K562 (cell line): ENCODE data around the gene PLXND1. TPM values are rescaled to one million over a fixed set of nuclear protein-coding genes. Genes with fewer than 3 reads are reported as not detected.

ENCODE experiments used
- CBFA2T3 ChIP-seq: fragments of 450-650 bp; IDR thresholded peaks from 2 replicates; pipeline ENCODE4 v1.6.1; 2017
- CEBPB ChIP-seq: fragments of 450-650 bp; IDR thresholded peaks from 2 replicates; pipeline ENCODE4 v1.6.1; 2016; ENCODE audit warnings: missing genetic modification characterization, missing compliant biosample characterization
- CHD2 ChIP-seq: IDR thresholded peaks from 2 replicates; pipeline ENCODE4 v1.6.1; 2011; ENCODE audit warnings: low read depth, low read length
- ELF2 ChIP-seq: fragments of 250-450 bp; sonication (Bioruptor Pico); IDR thresholded peaks from 2 replicates; pipeline ENCODE4 v1.5.0; 2021; ENCODE audit warnings: mild to moderate bottlenecking
- ETV6 ChIP-seq, 3 experiments: fragments of 150-350 bp in 1 of 3; sonication (generic) in 1 of 3; formaldehyde crosslinking in 1 of 3; IDR thresholded peaks; 2 replicates each; pipeline versions ENCODE4 v1.6.1 to v1.8.0; 2014 to 2022; ENCODE audit warnings: borderline replicate concordance in 2 of 3, low read depth in 2 of 3, antibody characterized with exemption in 1 of 3, low read length in 1 of 3, mild to moderate bottlenecking in 1 of 3, missing genetic modification reagents in 1 of 3
- FIP1L1 ChIP-seq: fragments of 200-400 bp; formaldehyde crosslinking; IDR thresholded peaks from 2 replicates; pipeline ENCODE4 v1.6.1; 2018; ENCODE audit warnings: mild to moderate bottlenecking, low read depth, low read length; ENCODE audit not compliant: poor library complexity, severe bottlenecking
- ILK ChIP-seq: fragments of 450-650 bp; IDR thresholded peaks from 2 replicates; pipeline ENCODE4 v1.6.1; 2016; ENCODE audit warnings: missing genetic modification characterization, low read depth, mild to moderate bottlenecking, missing compliant biosample characterization, moderate library complexity, borderline replicate concordance
- JUNB ChIP-seq: fragments of 450-650 bp; formaldehyde crosslinking; conservative IDR thresholded peaks from 2 replicates; pipeline ENCODE4 v1.4.0; 2020; ENCODE audit warnings: mild to moderate bottlenecking
- PTTG1 ChIP-seq: fragments of 450-650 bp; IDR thresholded peaks from 2 replicates; pipeline ENCODE4 v1.6.1; 2016; ENCODE audit warnings: low read depth, mild to moderate bottlenecking, missing genetic modification characterization, missing compliant biosample characterization
- ZFP36 ChIP-seq: fragments of 150-350 bp; IDR thresholded peaks from 2 replicates; pipeline ENCODE4 v1.6.1; 2018; ENCODE audit warnings: low read length, low read depth; ENCODE audit not compliant: partially characterized antibody
- ZNF133 ChIP-seq: fragments of 250-450 bp; sonication (Bioruptor Pico); IDR thresholded peaks from 2 replicates; pipeline ENCODE4 v1.4.0; 2020; ENCODE audit warnings: mild to moderate bottlenecking
- ZNF3 ChIP-seq: fragments of 250-450 bp; sonication (Bioruptor Pico); IDR thresholded peaks from 2 replicates; pipeline ENCODE4 v1.5.0; 2021; ENCODE audit warnings: mild to moderate bottlenecking, moderate library complexity
- ZNF696 ChIP-seq: fragments of 250-450 bp; sonication (Bioruptor Pico); conservative IDR thresholded peaks from 2 replicates; pipeline ENCODE4 v1.4.0; 2020; ENCODE audit warnings: mild to moderate bottlenecking, moderate library complexity
- ZNF830 ChIP-seq: fragments of 250-450 bp; sonication (Bioruptor Pico); IDR thresholded peaks from 2 replicates; pipeline ENCODE4 v1.5.0; 2021; ENCODE audit warnings: mild to moderate bottlenecking
- polyA plus RNA-seq, 8 experiments: library from polyadenylated mRNA; depleted of rRNA in 4 of 8; stranded (reverse) in 5 of 8; unstranded in 3 of 8; fragments of >200 nt; fragmentation: Nextera tagmentation in 2 of 8; fragmentation: Illumina TruSeq in 1 of 8; extraction: Ambion mirVana in 2 of 8; extraction: Trizol in 1 of 8; gene quantifications; 2 replicates each; pipeline versions ENCODE4 v1.2.1 to v1.2.3, GENCODE V29; 2011 to 2014; ENCODE audit warnings: inconsistent platforms in 1 of 8, missing spikeins in 1 of 8
- total RNA-seq, 7 experiments: library from RNA; depleted of rRNA in 6 of 7; stranded (reverse); fragments of >200 nt in 6 of 7; fragmentation: Illumina TruSeq in 2 of 7; extraction: Trizol in 2 of 7; gene quantifications; 2 replicates each; pipeline versions ENCODE4 v1.2.1 to v1.2.3, GENCODE V29; 2011 to 2021; ENCODE audit warnings: low replicate concordance in 1 of 7
- TF ChIP-seq, protein P1 (sequence below): fragments of 450-650 bp; IDR thresholded peaks from 2 replicates; pipeline ENCODE4 v1.7.1; 2018; ENCODE audit warnings: mild to moderate bottlenecking, low read depth; ENCODE audit not compliant: partially characterized antibody
- TF ChIP-seq, protein P2 (sequence below): fragments of 200-800 bp; sonication (Bioruptor generic); IDR thresholded peaks from 2 replicates; pipeline ENCODE4 v1.6.1; 2017; ENCODE audit warnings: missing genetic modification characterization, missing compliant biosample characterization
- TF ChIP-seq, protein P3 (sequence below): fragments of 450-650 bp; IDR thresholded peaks from 2 replicates; pipeline ENCODE4 v1.6.1; 2016; ENCODE audit warnings: mild to moderate bottlenecking
- TF ChIP-seq, protein P4 (sequence below): fragments of 250-450 bp; sonication (Bioruptor Pico); IDR thresholded peaks from 2 replicates; pipeline ENCODE4 v1.8.0; 2022; ENCODE audit warnings: inconsistent platforms, mild to moderate bottlenecking, moderate library complexity, borderline replicate concordance
- TF ChIP-seq, protein P5 (sequence below): fragments of 450-650 bp; formaldehyde crosslinking; IDR thresholded peaks from 2 replicates; pipeline ENCODE4 v1.4.0; 2020; ENCODE audit warnings: mild to moderate bottlenecking

The PLXND1 gene
- total and polyA plus RNA-seq, 9 of the 15 experiments (the other 6 are each of a cell fraction or from before 2014, with no cell fraction given), result 0.34 to 28.8 (median 14.0) TPM

DNA sequence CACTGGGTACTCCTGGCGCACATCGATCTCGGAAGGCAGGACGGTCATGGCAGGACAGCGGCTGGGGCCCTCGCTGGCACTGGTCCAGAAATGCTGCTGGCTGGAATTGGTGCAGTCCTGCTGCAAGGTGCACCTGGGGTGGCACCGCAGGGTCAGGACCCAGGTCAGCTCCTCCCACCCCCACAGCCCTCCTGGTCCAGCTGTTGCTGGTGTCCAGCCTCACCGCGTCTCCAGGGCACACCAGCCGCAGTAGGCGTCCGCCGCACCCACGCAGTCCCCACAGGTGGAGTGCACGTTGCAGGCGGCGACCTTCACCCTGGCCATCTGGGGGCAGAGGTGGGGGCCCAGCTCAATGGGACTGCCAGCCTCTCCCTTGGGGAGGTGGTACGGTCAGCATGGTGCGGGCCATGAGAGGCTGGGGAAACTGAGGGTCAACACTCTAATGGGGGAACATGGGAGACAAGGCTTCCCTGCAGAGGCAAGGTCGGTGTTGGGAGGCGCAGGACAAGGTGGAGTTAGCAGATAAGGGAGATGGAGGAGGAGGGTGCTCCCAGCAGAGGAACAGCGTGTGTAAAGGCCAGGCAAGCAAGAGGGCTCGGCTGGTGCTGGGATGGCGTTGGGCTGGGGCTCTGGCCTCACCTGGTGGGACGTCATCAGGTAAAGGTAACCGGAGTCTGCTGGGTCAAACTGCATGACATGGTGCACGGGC lies 20.4 kb downstream of the PLXND1 start (continued):
- TF ChIP-seq ZNF696 (no peak), CEBPB (tag) (no peak), PTTG1 (tag) (no peak), ZFP36 (peak; percentile 85), ZNF830 (CRISPR knock-in tag) (no peak), CBFA2T3 (peak; percentile 86), CHD2 (no peak), ZNF3 (CRISPR knock-in tag) (no peak), ETV6 (IDR thresholded peaks at IDR 0.05; ENCODE audit: borderline replicate concordance in 1 of 2, low read depth in 2 of 2, low read length in 1 of 2) (no peak), ETV6 (CRISPR knock-in tag; IDR thresholded peaks at IDR 0.05; ENCODE audit: borderline replicate concordance) (no peak), JUNB (CRISPR knock-in tag) (no peak), ILK (no peak), FIP1L1 (no peak), ELF2 (CRISPR knock-in tag) (no peak), ZNF133 (no peak)
- TF ChIP-seq, protein P1, sequence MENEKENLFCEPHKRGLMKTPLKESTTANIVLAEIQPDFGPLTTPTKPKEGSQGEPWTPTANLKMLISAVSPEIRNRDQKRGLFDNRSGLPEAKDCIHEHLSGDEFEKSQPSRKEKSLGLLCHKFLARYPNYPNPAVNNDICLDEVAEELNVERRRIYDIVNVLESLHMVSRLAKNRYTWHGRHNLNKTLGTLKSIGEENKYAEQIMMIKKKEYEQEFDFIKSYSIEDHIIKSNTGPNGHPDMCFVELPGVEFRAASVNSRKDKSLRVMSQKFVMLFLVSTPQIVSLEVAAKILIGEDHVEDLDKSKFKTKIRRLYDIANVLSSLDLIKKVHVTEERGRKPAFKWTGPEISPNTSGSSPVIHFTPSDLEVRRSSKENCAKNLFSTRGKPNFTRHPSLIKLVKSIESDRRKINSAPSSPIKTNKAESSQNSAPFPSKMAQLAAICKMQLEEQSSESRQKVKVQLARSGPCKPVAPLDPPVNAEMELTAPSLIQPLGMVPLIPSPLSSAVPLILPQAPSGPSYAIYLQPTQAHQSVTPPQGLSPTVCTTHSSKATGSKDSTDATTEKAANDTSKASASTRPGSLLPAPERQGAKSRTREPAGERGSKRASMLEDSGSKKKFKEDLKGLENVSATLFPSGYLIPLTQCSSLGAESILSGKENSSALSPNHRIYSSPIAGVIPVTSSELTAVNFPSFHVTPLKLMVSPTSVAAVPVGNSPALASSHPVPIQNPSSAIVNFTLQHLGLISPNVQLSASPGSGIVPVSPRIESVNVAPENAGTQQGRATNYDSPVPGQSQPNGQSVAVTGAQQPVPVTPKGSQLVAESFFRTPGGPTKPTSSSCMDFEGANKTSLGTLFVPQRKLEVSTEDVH, result no peak
- TF ChIP-seq, protein P2, sequence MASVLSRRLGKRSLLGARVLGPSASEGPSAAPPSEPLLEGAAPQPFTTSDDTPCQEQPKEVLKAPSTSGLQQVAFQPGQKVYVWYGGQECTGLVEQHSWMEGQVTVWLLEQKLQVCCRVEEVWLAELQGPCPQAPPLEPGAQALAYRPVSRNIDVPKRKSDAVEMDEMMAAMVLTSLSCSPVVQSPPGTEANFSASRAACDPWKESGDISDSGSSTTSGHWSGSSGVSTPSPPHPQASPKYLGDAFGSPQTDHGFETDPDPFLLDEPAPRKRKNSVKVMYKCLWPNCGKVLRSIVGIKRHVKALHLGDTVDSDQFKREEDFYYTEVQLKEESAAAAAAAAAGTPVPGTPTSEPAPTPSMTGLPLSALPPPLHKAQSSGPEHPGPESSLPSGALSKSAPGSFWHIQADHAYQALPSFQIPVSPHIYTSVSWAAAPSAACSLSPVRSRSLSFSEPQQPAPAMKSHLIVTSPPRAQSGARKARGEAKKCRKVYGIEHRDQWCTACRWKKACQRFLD, result no peak
- TF ChIP-seq, protein P3, sequence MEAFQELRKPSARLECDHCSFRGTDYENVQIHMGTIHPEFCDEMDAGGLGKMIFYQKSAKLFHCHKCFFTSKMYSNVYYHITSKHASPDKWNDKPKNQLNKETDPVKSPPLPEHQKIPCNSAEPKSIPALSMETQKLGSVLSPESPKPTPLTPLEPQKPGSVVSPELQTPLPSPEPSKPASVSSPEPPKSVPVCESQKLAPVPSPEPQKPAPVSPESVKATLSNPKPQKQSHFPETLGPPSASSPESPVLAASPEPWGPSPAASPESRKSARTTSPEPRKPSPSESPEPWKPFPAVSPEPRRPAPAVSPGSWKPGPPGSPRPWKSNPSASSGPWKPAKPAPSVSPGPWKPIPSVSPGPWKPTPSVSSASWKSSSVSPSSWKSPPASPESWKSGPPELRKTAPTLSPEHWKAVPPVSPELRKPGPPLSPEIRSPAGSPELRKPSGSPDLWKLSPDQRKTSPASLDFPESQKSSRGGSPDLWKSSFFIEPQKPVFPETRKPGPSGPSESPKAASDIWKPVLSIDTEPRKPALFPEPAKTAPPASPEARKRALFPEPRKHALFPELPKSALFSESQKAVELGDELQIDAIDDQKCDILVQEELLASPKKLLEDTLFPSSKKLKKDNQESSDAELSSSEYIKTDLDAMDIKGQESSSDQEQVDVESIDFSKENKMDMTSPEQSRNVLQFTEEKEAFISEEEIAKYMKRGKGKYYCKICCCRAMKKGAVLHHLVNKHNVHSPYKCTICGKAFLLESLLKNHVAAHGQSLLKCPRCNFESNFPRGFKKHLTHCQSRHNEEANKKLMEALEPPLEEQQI, result no peak
- TF ChIP-seq, protein P4, sequence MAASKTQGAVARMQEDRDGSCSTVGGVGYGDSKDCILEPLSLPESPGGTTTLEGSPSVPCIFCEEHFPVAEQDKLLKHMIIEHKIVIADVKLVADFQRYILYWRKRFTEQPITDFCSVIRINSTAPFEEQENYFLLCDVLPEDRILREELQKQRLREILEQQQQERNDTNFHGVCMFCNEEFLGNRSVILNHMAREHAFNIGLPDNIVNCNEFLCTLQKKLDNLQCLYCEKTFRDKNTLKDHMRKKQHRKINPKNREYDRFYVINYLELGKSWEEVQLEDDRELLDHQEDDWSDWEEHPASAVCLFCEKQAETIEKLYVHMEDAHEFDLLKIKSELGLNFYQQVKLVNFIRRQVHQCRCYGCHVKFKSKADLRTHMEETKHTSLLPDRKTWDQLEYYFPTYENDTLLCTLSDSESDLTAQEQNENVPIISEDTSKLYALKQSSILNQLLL (CRISPR knock-in tag), result no peak
- TF ChIP-seq, protein P5, sequence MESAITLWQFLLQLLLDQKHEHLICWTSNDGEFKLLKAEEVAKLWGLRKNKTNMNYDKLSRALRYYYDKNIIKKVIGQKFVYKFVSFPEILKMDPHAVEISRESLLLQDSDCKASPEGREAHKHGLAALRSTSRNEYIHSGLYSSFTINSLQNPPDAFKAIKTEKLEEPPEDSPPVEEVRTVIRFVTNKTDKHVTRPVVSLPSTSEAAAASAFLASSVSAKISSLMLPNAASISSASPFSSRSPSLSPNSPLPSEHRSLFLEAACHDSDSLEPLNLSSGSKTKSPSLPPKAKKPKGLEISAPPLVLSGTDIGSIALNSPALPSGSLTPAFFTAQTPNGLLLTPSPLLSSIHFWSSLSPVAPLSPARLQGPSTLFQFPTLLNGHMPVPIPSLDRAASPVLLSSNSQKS (CRISPR knock-in tag), result no peak
